SK-N-SH treated with all-trans-retinoic acid at 6 μM for 48 hours (cell line): Measurements from ENCODE around the gene VAV1.

Experiments
- PATZ1 ChIP-seq: fragments of 250-450 bp; sonication (Bioruptor Pico); IDR thresholded peaks from 2 replicates; pipeline ENCODE4 v1.8.0; 2020; ENCODE audit warnings: mild to moderate bottlenecking, moderate library complexity, borderline replicate concordance
- SNAI2 ChIP-seq: fragments of 250-450 bp; sonication (Bioruptor Pico); IDR thresholded peaks from 2 replicates; pipeline ENCODE4 v1.5.0; 2020; ENCODE audit warnings: mild to moderate bottlenecking, moderate library complexity
- TOX ChIP-seq: fragments of 250-450 bp; sonication (Bioruptor Pico); IDR thresholded peaks from 2 replicates; pipeline ENCODE4 v1.8.0; 2021; ENCODE audit warnings: mild to moderate bottlenecking, moderate library complexity, borderline replicate concordance
- ZNF70 ChIP-seq: fragments of 450-650 bp; formaldehyde crosslinking; IDR thresholded peaks from 2 replicates; pipeline ENCODE4 v1.5.0; 2020; ENCODE audit warnings: mild to moderate bottlenecking, moderate library complexity

DNA sequence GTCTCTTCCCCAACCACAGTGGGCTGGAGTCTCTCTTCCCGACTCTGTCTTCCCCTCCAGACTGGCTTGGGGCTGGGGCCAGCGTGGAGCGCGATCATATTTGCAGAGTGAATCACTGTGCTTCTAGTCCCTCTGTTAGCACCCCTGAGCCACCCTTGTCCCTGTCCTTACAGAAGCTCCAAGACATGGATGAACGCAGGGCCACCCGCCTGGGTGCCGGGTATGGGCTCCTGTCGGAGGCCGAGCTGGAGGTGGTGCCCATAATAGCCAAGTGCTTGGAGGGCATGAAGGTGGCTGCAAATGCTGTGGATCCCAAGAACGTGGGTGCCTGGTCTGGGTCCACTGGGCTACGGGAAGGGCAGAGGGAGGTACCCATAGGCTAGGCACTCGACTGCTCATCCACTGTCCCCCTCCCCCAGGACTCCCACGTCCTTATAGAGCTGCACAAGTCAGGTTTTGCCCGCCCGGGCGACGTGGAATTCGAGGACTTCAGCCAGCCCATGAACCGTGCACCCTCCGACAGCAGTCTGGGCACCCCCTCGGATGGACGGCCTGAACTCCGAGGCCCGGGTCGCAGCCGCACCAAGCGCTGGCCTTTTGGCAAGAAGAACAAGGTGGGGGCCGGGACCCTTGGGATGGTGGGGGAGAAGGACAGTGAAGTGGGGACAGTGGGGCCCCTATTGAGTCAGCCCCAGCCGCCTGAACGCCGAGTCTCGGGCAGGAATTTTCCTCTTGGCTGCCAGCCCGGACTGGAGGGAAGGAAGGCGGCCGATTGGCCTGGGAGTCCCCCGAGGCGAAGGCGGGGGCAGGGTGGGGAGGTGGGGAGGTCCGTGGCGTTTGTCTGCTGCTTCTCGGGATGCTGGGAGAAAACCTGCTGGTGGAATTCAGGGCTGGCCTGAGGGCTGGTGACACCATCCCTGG is 27.9 kb upstream of the VAV1 start:
- no peak for TF ChIP-seq TOX (CRISPR knock-in tag)
- no peak for TF ChIP-seq ZNF70 (CRISPR knock-in tag)
- TF ChIP-seq SNAI2 (CRISPR knock-in tag), result no peak
- peak; percentile 73; the same call in 1 of the 2 replicates for TF ChIP-seq PATZ1 (CRISPR knock-in tag)
